Measurements from ENCODE around the gene SPNS2.

GRCh38 chr17:4588391-4588790, 89.7 kb downstream of the SPNS2 start:
- TF ChIP-seq CTCF (IDR thresholded peaks at IDR 0.05): no peak
- no peak for TF ChIP-seq POLR2A (IDR thresholded peaks at IDR 0.05)
- TF ChIP-seq POLR2AphosphoS5 (IDR thresholded peaks at IDR 0.05): no peak
- no peak for TF ChIP-seq EP300 (IDR thresholded peaks at IDR 0.05)
